HG03064 (cell line): ENCODE measurements around the gene RBL1.
"Not testable (repeated sequence)": the region's sequence is repeated elsewhere in the genome, so short reads cannot be mapped to it uniquely, and the experiment has no call there.

ENCODE experiments used
- ATAC-seq: cut with Tn5 transposase; IDR thresholded peaks from one replicate; pipeline ENCODE4 v1.9.1; 2021; ENCODE audit warnings: low read depth; ENCODE audit not compliant: unreplicated experiment

The RBL1 gene

GRCh38 chr20:36998652-36999051, 97.1 kb downstream of the RBL1 start:
- no peak for ATAC-seq

- ATAC-seq = no peak
Measured at GRCh38 chr20:36997121-36997520, 98.7 kb downstream of the RBL1 start.

GRCh38 chr20:36994221-36994620, 101.6 kb downstream of the RBL1 start:
- ATAC-seq = not testable (repeated sequence)

- ATAC-seq = no peak
Measured at GRCh38 chr20:36992802-36993334, 102.9 kb downstream of the RBL1 start.

- ATAC-seq = no peak
Measured at GRCh38 chr20:36991703-36992102, 104.1 kb downstream of the RBL1 start.

GRCh38 chr20:36989797-36990196, 106.0 kb downstream of the RBL1 start:
- no peak for ATAC-seq

GRCh38 chr20:36988494-36988966, 107.3 kb downstream of the RBL1 start:
- no peak for ATAC-seq

GRCh38 chr20:36984257-36984638, 111.5 kb downstream of the RBL1 start:
- ATAC-seq = no peak

- ATAC-seq = no peak
Measured at GRCh38 chr20:36975099-36975818, 120.5 kb downstream of the RBL1 start.

GRCh38 chr20:36974660-36975059, 121.1 kb downstream of the RBL1 start:
- no peak for ATAC-seq

- no peak for ATAC-seq
Measured at GRCh38 chr20:36971103-36971502, 124.7 kb downstream of the RBL1 start.

GRCh38 chr20:36969478-36970186, 126.2 kb downstream of the RBL1 start:
- ATAC-seq = no peak

- no peak for ATAC-seq
Measured at GRCh38 chr20:36969051-36969450, 126.7 kb downstream of the RBL1 start.

- ATAC-seq = no peak
Measured at GRCh38 chr20:36967636-36968035, 128.2 kb downstream of the RBL1 start.

- not testable (repeated sequence) for ATAC-seq
Measured at GRCh38 chr20:36966965-36967364, 128.8 kb downstream of the RBL1 start.

GRCh38 chr20:36962354-36962941, 133.3 kb downstream of the RBL1 start:
- ATAC-seq = not testable (repeated sequence)

GRCh38 chr20:36959242-36959641, 136.6 kb downstream of the RBL1 start:
- no peak for ATAC-seq

- no peak for ATAC-seq
Measured at GRCh38 chr20:36957875-36958667, 137.7 kb downstream of the RBL1 start.

GRCh38 chr20:36956674-36957073, 139.1 kb downstream of the RBL1 start:
- ATAC-seq = no peak

GRCh38 chr20:36956016-36956415, 139.8 kb downstream of the RBL1 start:
- no peak for ATAC-seq
